ENCODE data around the gene FAM50A. TPM values are rescaled to one million over a fixed set of nuclear protein-coding genes. Genes with fewer than 3 reads are reported as not detected.

Gene FAM50A
- total and polyA plus RNA-seq, 2 donors (not counting 1 experiment from before 2014, with no cell fraction given): 44.5 to 79.8 TPM

DNA sequence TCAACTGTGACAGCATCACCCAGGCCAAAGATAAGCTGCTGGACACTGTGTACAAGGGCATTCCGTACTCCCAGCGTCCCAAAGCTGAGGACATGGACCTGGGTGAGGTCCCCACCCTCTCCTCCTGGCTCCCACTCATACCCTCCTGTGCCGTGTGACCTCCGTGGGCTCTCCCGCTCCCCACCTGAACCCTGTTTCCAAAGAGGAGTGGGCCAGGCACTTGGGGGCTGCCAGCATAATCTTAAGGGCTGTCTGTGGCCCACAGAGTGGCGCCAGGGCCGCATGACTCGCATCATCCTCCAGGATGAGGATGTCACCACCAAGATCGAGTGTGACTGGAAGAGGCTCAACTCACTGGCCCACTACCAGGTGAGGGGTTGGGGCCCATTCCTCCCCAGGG lies 25.2 kb downstream of the FAM50A start:
- Histone ChIP-seq H3K4me1 (ENCODE audit: control insufficient read depth in 2 of 2, insufficient read depth in 2 of 2, low read length in 2 of 2) (no peaks in the 10 kb centered on the region), H4K20me1 (ENCODE audit: control insufficient read depth, insufficient read depth, low read length, poor library complexity, severe bottlenecking) (no peaks in the 10 kb centered on the region), H3K4me3 (ENCODE audit: control extremely low read depth in 1 of 5, extremely low read depth in 1 of 5, insufficient read depth in 1 of 5, low read depth in 2 of 5, low read length in 4 of 5) (no peak overlapping the region), H3K27ac (ENCODE audit: low read length in 2 of 2) (no peak overlapping the region), H3K9ac (ENCODE audit: low read length) (no peak overlapping the region), H3K9me3 (ENCODE audit: control extremely low read depth in 1 of 3, control insufficient read depth in 2 of 3, insufficient read depth in 1 of 3, low read length in 2 of 3) (no peaks in the 10 kb centered on the region), H2AFZ (ENCODE audit: insufficient read depth, low read depth, low read length, poor library complexity, severe bottlenecking) (no peak overlapping the region), H3K36me3 (replicated peaks in 1 of 2; ENCODE audit: control extremely low read depth in 1 of 2, control insufficient read depth in 1 of 2, extremely low read depth in 1 of 2, insufficient read depth in 2 of 2, low read length in 1 of 2) (peaks cover 0 to 35% of the 10 kb centered on the region in 2 experiments), H3K79me2 (ENCODE audit: control insufficient read depth, insufficient read depth, low read length) (no peaks in the 10 kb centered on the region), H3K4me2 (replicated peaks; ENCODE audit: low read depth, low read length, poor library complexity, severe bottlenecking) (no peak overlapping the region), H3K27me3 (replicated peaks in 1 of 4; ENCODE audit: control extremely low read depth in 1 of 4, control insufficient read depth in 3 of 4, insufficient read depth in 4 of 4, low read length in 3 of 4) (no peaks in the 10 kb centered on the region)
- intact Hi-C loops (cut with micrococcal nuclease): no loop called here
- no peak for ATAC-seq (ENCODE audit: low read depth)
- H3K4me1 Mint-ChIP-seq: no peaks in the 10 kb centered on the region
- ChIA-PET POLR2A (no interaction called here), CTCF (no interaction called here)
- H3K4me3 Mint-ChIP-seq: no peak overlapping the region
- no peak overlapping the region for H3K27ac Mint-ChIP-seq
- no peak for TF ChIP-seq EZH2 (IDR thresholded peaks at IDR 0.05; ENCODE audit: borderline replicate concordance, insufficient read depth, low read depth, low read length, poor library complexity, severe bottlenecking)
- TF ChIP-seq, protein P1, sequence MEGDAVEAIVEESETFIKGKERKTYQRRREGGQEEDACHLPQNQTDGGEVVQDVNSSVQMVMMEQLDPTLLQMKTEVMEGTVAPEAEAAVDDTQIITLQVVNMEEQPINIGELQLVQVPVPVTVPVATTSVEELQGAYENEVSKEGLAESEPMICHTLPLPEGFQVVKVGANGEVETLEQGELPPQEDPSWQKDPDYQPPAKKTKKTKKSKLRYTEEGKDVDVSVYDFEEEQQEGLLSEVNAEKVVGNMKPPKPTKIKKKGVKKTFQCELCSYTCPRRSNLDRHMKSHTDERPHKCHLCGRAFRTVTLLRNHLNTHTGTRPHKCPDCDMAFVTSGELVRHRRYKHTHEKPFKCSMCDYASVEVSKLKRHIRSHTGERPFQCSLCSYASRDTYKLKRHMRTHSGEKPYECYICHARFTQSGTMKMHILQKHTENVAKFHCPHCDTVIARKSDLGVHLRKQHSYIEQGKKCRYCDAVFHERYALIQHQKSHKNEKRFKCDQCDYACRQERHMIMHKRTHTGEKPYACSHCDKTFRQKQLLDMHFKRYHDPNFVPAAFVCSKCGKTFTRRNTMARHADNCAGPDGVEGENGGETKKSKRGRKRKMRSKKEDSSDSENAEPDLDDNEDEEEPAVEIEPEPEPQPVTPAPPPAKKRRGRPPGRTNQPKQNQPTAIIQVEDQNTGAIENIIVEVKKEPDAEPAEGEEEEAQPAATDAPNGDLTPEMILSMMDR (IDR thresholded peaks at IDR 0.05): no peak
- no peaks in the 10 kb centered on the region for H3K9me3 Mint-ChIP-seq (ENCODE audit: insufficient read depth)
- DNase-seq: no peak
- WGBS (ENCODE audit: insufficient coverage): 98% methylated on average over 6 of the region's 9 CpGs
- no peaks in the 10 kb centered on the region for H3K27me3 Mint-ChIP-seq

DNA sequence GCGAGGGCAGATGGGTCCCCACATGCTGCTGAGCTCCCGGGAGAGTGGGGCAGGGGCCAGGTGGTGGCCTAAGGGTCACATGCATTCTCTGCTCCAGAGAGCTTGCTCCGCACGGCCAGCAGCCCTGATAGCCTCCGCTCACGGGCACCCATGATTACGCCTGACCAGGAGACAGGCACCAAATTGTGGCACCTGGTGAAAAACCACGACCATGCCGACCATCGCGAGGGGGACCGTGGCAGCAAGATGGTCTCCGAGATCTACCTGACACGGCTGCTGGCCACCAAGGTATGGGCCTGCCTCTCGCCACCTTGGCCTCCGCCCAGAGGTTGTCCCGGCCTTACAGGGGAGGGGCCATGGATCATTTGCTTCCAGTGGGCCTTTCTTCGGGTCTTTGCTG lies 25.9 kb downstream of the FAM50A start:
- Histone ChIP-seq H3K4me3 (ENCODE audit: control extremely low read depth in 1 of 5, extremely low read depth in 1 of 5, insufficient read depth in 1 of 5, low read depth in 2 of 5, low read length in 4 of 5) (no peak overlapping the region), H4K20me1 (ENCODE audit: control insufficient read depth, insufficient read depth, low read length, poor library complexity, severe bottlenecking) (no peaks in the 10 kb centered on the region), H3K79me2 (ENCODE audit: control insufficient read depth, insufficient read depth, low read length) (no peaks in the 10 kb centered on the region), H3K36me3 (replicated peaks in 1 of 2; ENCODE audit: control extremely low read depth in 1 of 2, control insufficient read depth in 1 of 2, extremely low read depth in 1 of 2, insufficient read depth in 2 of 2, low read length in 1 of 2) (peaks cover 0 to 32% of the 10 kb centered on the region in 2 experiments), H3K27ac (ENCODE audit: low read length in 2 of 2) (no peak overlapping the region), H3K9ac (ENCODE audit: low read length) (no peak overlapping the region), H3K4me1 (ENCODE audit: control insufficient read depth in 2 of 2, insufficient read depth in 2 of 2, low read length in 2 of 2) (no peaks in the 10 kb centered on the region), H3K27me3 (replicated peaks in 1 of 4; ENCODE audit: control extremely low read depth in 1 of 4, control insufficient read depth in 3 of 4, insufficient read depth in 4 of 4, low read length in 3 of 4) (no peaks in the 10 kb centered on the region), H3K4me2 (replicated peaks; ENCODE audit: low read depth, low read length, poor library complexity, severe bottlenecking) (no peak overlapping the region), H2AFZ (ENCODE audit: insufficient read depth, low read depth, low read length, poor library complexity, severe bottlenecking) (no peak overlapping the region), H3K9me3 (ENCODE audit: control extremely low read depth in 1 of 3, control insufficient read depth in 2 of 3, insufficient read depth in 1 of 3, low read length in 2 of 3) (no peaks in the 10 kb centered on the region)
- Mint-ChIP-seq H3K9me3 (ENCODE audit: insufficient read depth) (no peaks in the 10 kb centered on the region), H3K4me1 (no peaks in the 10 kb centered on the region), H3K27ac (no peak overlapping the region), H3K27me3 (no peaks in the 10 kb centered on the region), H3K4me3 (no peak overlapping the region)
- no peak for DNase-seq
- TF ChIP-seq EZH2 (IDR thresholded peaks at IDR 0.05; ENCODE audit: borderline replicate concordance, insufficient read depth, low read depth, low read length, poor library complexity, severe bottlenecking): no peak
- TF ChIP-seq, protein P1 (IDR thresholded peaks at IDR 0.05): no peak
- CTCF ChIA-PET: no interaction called here
- no peak for ATAC-seq (ENCODE audit: low read depth)
- POLR2A ChIA-PET: no interaction called here
- 100% methylated on average over 15 of the region's 18 CpGs for WGBS (ENCODE audit: insufficient coverage)
- intact Hi-C loops (cut with micrococcal nuclease): no loop called here

All from B cell (primary cell).